ENCODE measurements around the gene STX1A.

The STX1A gene

DNA sequence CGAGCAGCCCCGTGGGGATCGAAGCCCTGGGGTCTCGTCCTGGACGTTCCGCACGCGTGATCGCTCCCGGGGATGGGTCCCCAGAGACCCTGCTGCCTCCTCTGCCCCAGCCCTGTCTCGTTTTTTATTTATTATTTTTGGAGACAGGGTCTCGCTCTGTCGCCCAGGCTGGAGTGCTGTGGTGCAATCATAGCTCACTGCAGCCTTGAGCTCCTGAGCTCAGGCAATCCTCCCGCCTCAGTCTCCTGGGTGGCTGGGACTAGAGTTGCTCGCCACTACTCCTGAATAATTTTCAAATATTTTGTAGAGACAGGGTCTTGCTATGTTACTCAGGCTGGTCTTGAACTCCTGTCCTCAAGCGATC, 319 bp upstream of the STX1A start:
- Histone ChIP-seq H2AFZ (ENCODE audit: low read length) (no peak overlapping the region), H3K9ac (ENCODE audit: low read length) (no peak overlapping the region), H3K27me3 (ENCODE audit: insufficient read depth, low read length) (0 out of 2 replicates have a peak, but pooled peaks cover 5% of the 10 kb centered on the region), H3F3A (ENCODE audit: insufficient read depth, low read length) (no peaks in the 10 kb centered on the region), H3K4me3 (ENCODE audit: low read depth, low read length, poor library complexity, severe bottlenecking) (peak overlapping the region; percentile 52), H3K9me2 (ENCODE audit: low read depth, low read length) (no peaks in the 10 kb centered on the region), H3K79me2 (ENCODE audit: insufficient read depth, low read length) (no peaks in the 10 kb centered on the region), H3K27ac (ENCODE audit: low read depth, low read length, poor library complexity, severe bottlenecking) (no peak overlapping the region), H3K36me3 (ENCODE audit: insufficient read depth, low read length) (no peaks in the 10 kb centered on the region), H3K4me2 (ENCODE audit: low read length) (peak overlapping the region; percentile 69), H3K4me1 (ENCODE audit: insufficient read depth, low read length, severe bottlenecking) (peaks cover 19% of the 10 kb centered on the region), H4K20me1 (ENCODE audit: insufficient read depth, low read length) (no peaks in the 10 kb centered on the region), H3K9me3 (ENCODE audit: low read length) (no peaks in the 10 kb centered on the region)
- no peak for TF ChIP-seq EZH2 (IDR thresholded peaks at IDR 0.05; ENCODE audit: borderline replicate concordance, low read length)
- no peak for TF ChIP-seq CTCF (IDR thresholded peaks at IDR 0.05; ENCODE audit: low read length)

GRCh38 chr7:73718438-73718881, 1.0 kb downstream of the STX1A start:
- H3K79me2 ChIP-seq (ENCODE audit: insufficient read depth, low read length) = no peaks in the 10 kb centered on the region
- H4K20me1 ChIP-seq (ENCODE audit: insufficient read depth, low read length) = no peaks in the 10 kb centered on the region
- H3K9me3 ChIP-seq (ENCODE audit: low read length) = no peaks in the 10 kb centered on the region
- H3F3A ChIP-seq (ENCODE audit: insufficient read depth, low read length) = no peaks in the 10 kb centered on the region
- TF ChIP-seq CTCF (IDR thresholded peaks at IDR 0.05; ENCODE audit: low read length) (no peak), EZH2 (IDR thresholded peaks at IDR 0.05; ENCODE audit: borderline replicate concordance, low read length) (no peak)
- no peak overlapping the region; the same call in 1 of the 2 replicates for H3K9ac ChIP-seq (ENCODE audit: low read length)
- H2AFZ ChIP-seq (ENCODE audit: low read length) = no peak overlapping the region
- peak overlapping the region; percentile 87 for H3K4me2 ChIP-seq (ENCODE audit: low read length)
- no peaks in the 10 kb centered on the region for H3K36me3 ChIP-seq (ENCODE audit: insufficient read depth, low read length)
- no peak overlapping the region for H3K27ac ChIP-seq (ENCODE audit: low read depth, low read length, poor library complexity, severe bottlenecking)
- H3K4me3 ChIP-seq (ENCODE audit: low read depth, low read length, poor library complexity, severe bottlenecking) = peak overlapping the region; percentile 81
- peaks cover 19% of the 10 kb centered on the region for H3K4me1 ChIP-seq (ENCODE audit: insufficient read depth, low read length, severe bottlenecking)
- H3K27me3 ChIP-seq (ENCODE audit: insufficient read depth, low read length) = 0 out of 2 replicates have a peak, but pooled peaks cover 5% of the 10 kb centered on the region
- H3K9me2 ChIP-seq (ENCODE audit: low read depth, low read length) = no peaks in the 10 kb centered on the region

GRCh38 chr7:73717991-73718405, 1.5 kb downstream of the STX1A start:
- H3K9me2 ChIP-seq (ENCODE audit: low read depth, low read length) = no peaks in the 10 kb centered on the region
- no peaks in the 10 kb centered on the region for H3F3A ChIP-seq (ENCODE audit: insufficient read depth, low read length)
- no peaks in the 10 kb centered on the region for H3K79me2 ChIP-seq (ENCODE audit: insufficient read depth, low read length)
- peak overlapping the region; percentile 87; the same call in 1 of the 2 replicates for H3K4me2 ChIP-seq (ENCODE audit: low read length)
- H3K4me3 ChIP-seq (ENCODE audit: low read depth, low read length, poor library complexity, severe bottlenecking) = no peak overlapping the region
- TF ChIP-seq CTCF (IDR thresholded peaks at IDR 0.05; ENCODE audit: low read length) = no peak
- TF ChIP-seq EZH2 (IDR thresholded peaks at IDR 0.05; ENCODE audit: borderline replicate concordance, low read length) = no peak
- 0 out of 2 replicates have a peak, but pooled peaks cover 5% of the 10 kb centered on the region for H3K27me3 ChIP-seq (ENCODE audit: insufficient read depth, low read length)
- no peaks in the 10 kb centered on the region for H4K20me1 ChIP-seq (ENCODE audit: insufficient read depth, low read length)
- no peaks in the 10 kb centered on the region for H3K36me3 ChIP-seq (ENCODE audit: insufficient read depth, low read length)
- no peak overlapping the region for H2AFZ ChIP-seq (ENCODE audit: low read length)
- H3K9ac ChIP-seq (ENCODE audit: low read length) = no peak overlapping the region
- H3K27ac ChIP-seq (ENCODE audit: low read depth, low read length, poor library complexity, severe bottlenecking) = no peak overlapping the region
- H3K9me3 ChIP-seq (ENCODE audit: low read length) = no peaks in the 10 kb centered on the region
- peaks cover 19% of the 10 kb centered on the region for H3K4me1 ChIP-seq (ENCODE audit: insufficient read depth, low read length, severe bottlenecking)

All from OCI-LY1 (cell line).